GM12878 (cell line): Measurements from ENCODE around the gene HERC2. TPM values are rescaled to one million over a fixed set of nuclear protein-coding genes. Genes with fewer than 3 reads are reported as not detected.

Experiments used
- ATAC-seq: fragments of 200-7000 bp; cut with Tn5 transposase; 3 replicates; pipeline ENCODE4 v1.9.1; 2020; ENCODE audit warnings: mild to moderate bottlenecking, moderate library complexity
- BruUV-seq: library from RNA; stranded (reverse); fragments of 400-500 nt; replicated peaks from 2 replicates; lab custom pipeline; 2021; lab: Mats Ljungman, UMichigan
- CTCF ChIA-PET: fragments of 300-600 bp; sonication (Branson Sonifier 250); formaldehyde crosslinking; extraction: SDS; loops from one replicate; lab custom pipeline; 2021; ENCODE audit warnings: inconsistent platforms; lab: Yijun Ruan, JAX
- POLR2A ChIA-PET: fragments of 350-600 bp; formaldehyde crosslinking; extraction: SDS; loops from one replicate; lab custom pipeline; 2021; ENCODE audit warnings: inconsistent platforms; lab: Charles Lee
- RAD21 ChIA-PET: fragments of 300-600 bp; sonication (Branson Sonifier 250); formaldehyde crosslinking; loops from one replicate; lab custom pipeline; 2023; ENCODE audit warnings: antibody characterized with exemption; ENCODE audit not compliant: unreplicated experiment; lab: Charles Lee
- SMC1A ChIA-PET: fragments of 300-600 bp; sonication (Branson Sonifier 250); formaldehyde crosslinking; loops from one replicate; lab custom pipeline; 2023; ENCODE audit not compliant: unreplicated experiment, uncharacterized antibody; lab: Charles Lee
- DNase-seq: peaks from one replicate; pipeline ENCODE4 v3.0.0-alpha.2; 2011; ENCODE audit warnings: low read depth, low spot score
- FAIRE-seq: peaks from 3 replicates; lab custom pipeline; 2011; peaks lifted over from hg19 to GRCh38; lab: Jason Lieb, UNC
- H2AFZ ChIP-seq: 2 replicates; pipeline ENCODE4 v1.6.0; 2011; ENCODE audit warnings: low read depth, low read length, control low read depth; ENCODE audit not compliant: control insufficient read depth
- H3K27ac ChIP-seq: 2 replicates; pipeline ENCODE4 v1.5.1; 2011; ENCODE audit warnings: control low read depth; ENCODE audit not compliant: control insufficient read depth, insufficient read depth
- H3K27me3 ChIP-seq, 2 experiments: replicated peaks in 1 of 2; 2 replicates each; pipeline versions ENCODE4 v1.6.0 to v1.6.1; 2011; ENCODE audit warnings: low read length in 1 of 2; ENCODE audit not compliant: control insufficient read depth in 2 of 2, insufficient read depth in 2 of 2
- H3K36me3 ChIP-seq, 2 experiments: 2 replicates each; pipeline ENCODE4 v1.5.1; 2011; ENCODE audit warnings: low read length in 1 of 2; ENCODE audit not compliant: control insufficient read depth in 2 of 2, insufficient read depth in 2 of 2
- H3K4me1 ChIP-seq: 2 replicates; pipeline ENCODE4 v1.6.1; 2011; ENCODE audit warnings: mild to moderate bottlenecking, low read length, moderate library complexity, mixed read lengths; ENCODE audit not compliant: control insufficient read depth, insufficient read depth
- H3K4me2 ChIP-seq: 2 replicates; pipeline ENCODE4 v1.6.0; 2011; ENCODE audit warnings: control low read depth; ENCODE audit not compliant: control insufficient read depth, insufficient read depth
- H3K4me3 ChIP-seq: fragments of 200-600 bp; sonication (generic); 2 replicates; pipeline ENCODE4 v1.5.1; 2016
- H3K79me2 ChIP-seq: 2 replicates; pipeline ENCODE4 v1.6.0; 2011; ENCODE audit warnings: low read length; ENCODE audit not compliant: control insufficient read depth, insufficient read depth
- H3K9ac ChIP-seq: 2 replicates; pipeline ENCODE4 v1.8.0; 2011; ENCODE audit warnings: low read length, control low read depth, mixed read lengths; ENCODE audit not compliant: control insufficient read depth, insufficient read depth
- H3K9me3 ChIP-seq: replicated peaks from 3 replicates; pipeline ENCODE4 v1.5.1; 2011; ENCODE audit warnings: mild to moderate bottlenecking, low read length; ENCODE audit not compliant: control insufficient read depth, insufficient read depth
- H4K20me1 ChIP-seq: 2 replicates; pipeline ENCODE4 v1.6.0; 2011; ENCODE audit not compliant: control insufficient read depth, insufficient read depth
- ASH2L ChIP-seq: fragments of 300-600, 200-600 bp; sonication (generic); IDR thresholded peaks from 2 replicates; pipeline ENCODE4 v1.6.1; 2017; ENCODE audit warnings: low read depth, mild to moderate bottlenecking, borderline replicate concordance
- CEBPB ChIP-seq, 2 experiments: fragments of 150-350 bp in 1 of 2; IDR thresholded peaks; 2 replicates each; pipeline ENCODE4 v1.6.1; 2012 to 2014; ENCODE audit warnings: low read depth in 2 of 2, low read length in 2 of 2, borderline replicate concordance in 1 of 2, inconsistent platforms in 1 of 2
- CHD4 ChIP-seq: fragments of 200-600 bp; sonication (generic); IDR thresholded peaks from 2 replicates; pipeline ENCODE4 v1.6.1; 2016; ENCODE audit warnings: mild to moderate bottlenecking
- FOXM1 ChIP-seq: IDR thresholded peaks from 2 replicates; pipeline ENCODE4 v1.6.1; 2012; ENCODE audit warnings: low read depth, mild to moderate bottlenecking, inconsistent platforms, low read length, moderate library complexity
- HDAC6 ChIP-seq: fragments of 200-600 bp; sonication (generic); IDR thresholded peaks from one replicate; pipeline ENCODE4 v1.8.0; 2017; ENCODE audit warnings: antibody characterized with exemption; ENCODE audit not compliant: unreplicated experiment
- NFYA ChIP-seq: IDR thresholded peaks from 2 replicates; pipeline ENCODE4 v1.6.1; 2011; ENCODE audit warnings: low read depth, mild to moderate bottlenecking, low read length, improper control_type of control experiment, borderline replicate concordance
- POLR2AphosphoS2 ChIP-seq: IDR thresholded peaks from 2 replicates; pipeline ENCODE4 v1.6.1; 2011; ENCODE audit warnings: low read depth, mild to moderate bottlenecking, low read length, improper control_type of control experiment, moderate library complexity
- RELA ChIP-seq: fragments of 450-650 bp; IDR thresholded peaks from 2 replicates; pipeline ENCODE4 v1.8.0; 2014; ENCODE audit warnings: borderline replicate concordance; ENCODE audit not compliant: partially characterized antibody
- RELB ChIP-seq: fragments of 450-650 bp; IDR thresholded peaks from 2 replicates; pipeline ENCODE4 v1.6.1; 2017; ENCODE audit warnings: low read depth, mild to moderate bottlenecking, moderate library complexity
- SKIL ChIP-seq: fragments of 450-650 bp; IDR thresholded peaks from 2 replicates; pipeline ENCODE4 v1.6.1; 2017; ENCODE audit warnings: mild to moderate bottlenecking, low read depth, inconsistent platforms; ENCODE audit not compliant: poor library complexity, severe bottlenecking
- SREBF1 ChIP-seq: IDR thresholded peaks from 2 replicates; pipeline ENCODE4 v1.6.1; 2012; ENCODE audit warnings: mild to moderate bottlenecking, low read length
- USF2 ChIP-seq: IDR thresholded peaks from 2 replicates; pipeline ENCODE4 v1.6.1; 2011; ENCODE audit warnings: low read depth, low read length, improper control_type of control experiment, borderline replicate concordance
- ZBTB40 ChIP-seq: fragments of 450-650 bp; IDR thresholded peaks from 2 replicates; pipeline ENCODE4 v1.6.1; 2016; ENCODE audit warnings: mild to moderate bottlenecking, moderate library complexity, borderline replicate concordance
- ZNF24 ChIP-seq: fragments of 450-650 bp; IDR thresholded peaks from 2 replicates; pipeline ENCODE4 v1.6.1; 2017; ENCODE audit warnings: antibody characterized with exemption, mild to moderate bottlenecking
- whole genome bisulfite sequencing: methylation state at CpG from one replicate; pipeline ENCODE4 v1.1.6; 2016; ENCODE audit warnings: low lambda C conversion rate; ENCODE audit not compliant: insufficient replicate concordance, insufficient coverage; ENCODE audit errors: missing lambda C conversion rate; 5-methylcytosine and 5-hydroxymethylcytosine counted together
- in situ Hi-C: fragments of 300-500 bp; cut with MboI; formaldehyde crosslinking; loops from 9 replicates; pipeline ENCODE4 v1.14.3; 2018; ENCODE audit warnings: mixed read lengths
- intact Hi-C: fragments of 100-400 bp; cut with micrococcal nuclease; formaldehyde crosslinking; loops from one replicate; pipeline ENCODE4 v1.14.2; 2022; ENCODE audit not compliant: unreplicated experiment
- polyA plus RNA-seq, 11 experiments: library from polyadenylated mRNA; depleted of rRNA in 4 of 11; unstranded in 6 of 11; stranded (reverse) in 5 of 11; fragments of >200 nt; fragmentation: Nextera tagmentation in 4 of 11; fragmentation: Illumina TruSeq in 1 of 11; extraction: Ambion mirVana in 4 of 11; extraction: Trizol in 1 of 11; gene quantifications; 1 replicate in 1 of 11; 2 replicates in 10 of 11; pipeline versions ENCODE4 v1.2.1 to v1.2.3, GENCODE V29; 2011 to 2016; ENCODE audit warnings: inconsistent platforms in 2 of 11, missing spikeins in 2 of 11, low read depth in 1 of 11
- total RNA-seq, 4 experiments: library from RNA; depleted of rRNA in 3 of 4; stranded (reverse); fragments of >200 nt in 3 of 4; fragmentation: Illumina TruSeq in 1 of 4; extraction: Trizol in 1 of 4; gene quantifications; 2 replicates each; pipeline versions ENCODE4 v1.2.1 to v1.2.3, GENCODE V29; 2013 to 2021

HERC2 gene
- total and polyA plus RNA-seq, 10 of the 15 experiments (the other 5 are each of a cell fraction or from before 2014, with no cell fraction given): 6.1 to 39.0 (median 24.0) TPM

- peaks cover 16 to 19% of the 10 kb centered on the region in 2 experiments for H3K27me3 ChIP-seq
- CTCF ChIA-PET: no interaction called here
Measured at GRCh38 chr15:28093752-28094535, 228.0 kb downstream of the HERC2 start.

More at GRCh38 chr15:28093752-28094535, 228.0 kb downstream of the HERC2 start:
- no peak overlapping the region for H3K4me3 ChIP-seq
- FAIRE-seq: no peak
- H3K79me2 ChIP-seq: no peaks in the 10 kb centered on the region
- H3K4me2 ChIP-seq: no peak overlapping the region
- TF ChIP-seq SKIL: no peak
- no peak for TF ChIP-seq NFYA
- no peak for TF ChIP-seq ASH2L
- TF ChIP-seq HDAC6: no peak
- no peak for TF ChIP-seq CHD4
- TF ChIP-seq FOXM1: no peak
- no peak for TF ChIP-seq ZBTB40
- TF ChIP-seq CEBPB (IDR thresholded peaks at IDR 0.05; ENCODE audit: borderline replicate concordance in 1 of 2, low read depth in 2 of 2, low read length in 2 of 2): no peak
- no peak for TF ChIP-seq SREBF1
- no peak for TF ChIP-seq RELA
- no peak for TF ChIP-seq POLR2AphosphoS2
- no peak for TF ChIP-seq RELB
- TF ChIP-seq ZNF24: no peak
- no peak for TF ChIP-seq USF2
- intact Hi-C loops: no loop called here
- in situ Hi-C loops: no loop called here
- no peaks in the 10 kb centered on the region for H3K36me3 ChIP-seq
- DNase-seq: no peak
- no peaks in the 10 kb centered on the region; the same call in 2 of the 3 replicates for H3K9me3 ChIP-seq
- peaks cover 6% of the 10 kb centered on the region for H3K4me1 ChIP-seq
- RAD21 ChIA-PET: no interaction called here
- SMC1A ChIA-PET: no interaction called here
- 53% methylated on average over 20 of the region's 20 CpGs for WGBS
- no peak overlapping the region for H3K9ac ChIP-seq
- H4K20me1 ChIP-seq: no peaks in the 10 kb centered on the region
- no peak for ATAC-seq
- BruUV-seq: no TSS peak
- H3K27ac ChIP-seq: no peak overlapping the region
- POLR2A ChIA-PET: no interaction called here
- H2AFZ ChIP-seq: no peak overlapping the region
